ENCODE measurements around the gene SAP130.

The SAP130 gene

DNA sequence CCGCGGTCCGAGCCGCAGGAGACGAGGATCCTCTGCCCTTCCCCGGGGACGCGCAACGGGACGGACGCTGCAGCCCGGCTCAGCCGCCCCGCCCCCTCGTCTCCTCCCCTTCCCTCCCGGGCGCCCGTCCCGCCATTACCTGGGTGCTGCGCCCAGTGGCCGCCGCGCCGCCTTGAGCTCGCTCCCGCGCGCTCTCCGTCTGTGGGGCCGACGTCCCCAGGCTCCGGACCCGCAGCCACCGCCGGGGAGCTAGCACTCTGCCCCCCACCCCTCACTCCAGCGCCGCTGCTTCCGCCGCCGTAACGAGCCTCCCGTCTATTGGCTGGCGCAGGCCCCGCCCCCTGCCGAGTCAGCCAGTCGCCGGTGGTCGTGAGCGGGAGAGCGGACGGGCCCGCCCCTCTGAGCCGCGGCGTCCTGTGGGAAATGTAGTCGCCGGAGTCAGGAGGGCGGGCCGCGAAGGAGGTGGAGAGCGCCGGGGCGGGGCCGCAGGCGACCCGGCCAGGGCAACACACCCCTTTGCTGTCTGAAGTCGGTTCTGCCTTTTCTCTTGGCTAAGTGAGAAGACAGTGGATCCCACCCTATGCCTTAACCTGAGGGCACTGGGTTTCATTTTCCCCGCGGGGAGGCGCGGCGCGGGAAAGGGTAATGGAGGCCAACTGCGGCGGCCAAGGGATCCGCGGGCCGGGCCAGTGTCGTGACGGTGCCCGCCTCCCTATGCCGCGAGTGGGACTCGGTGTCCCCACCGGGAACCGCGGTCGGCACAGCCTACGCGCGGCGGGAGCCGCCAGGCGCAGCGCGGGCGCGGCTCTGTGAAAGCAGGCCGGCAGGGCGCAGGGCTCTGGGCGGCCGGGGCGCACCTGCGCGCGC, at the start of gene SAP130:
SAP130 (minus strand) TSS at position 259 of the 867 bp plus-strand sequence. CDS start 1,767 bp downstream, outside the sequence.
- TF ChIP-seq, protein P1, sequence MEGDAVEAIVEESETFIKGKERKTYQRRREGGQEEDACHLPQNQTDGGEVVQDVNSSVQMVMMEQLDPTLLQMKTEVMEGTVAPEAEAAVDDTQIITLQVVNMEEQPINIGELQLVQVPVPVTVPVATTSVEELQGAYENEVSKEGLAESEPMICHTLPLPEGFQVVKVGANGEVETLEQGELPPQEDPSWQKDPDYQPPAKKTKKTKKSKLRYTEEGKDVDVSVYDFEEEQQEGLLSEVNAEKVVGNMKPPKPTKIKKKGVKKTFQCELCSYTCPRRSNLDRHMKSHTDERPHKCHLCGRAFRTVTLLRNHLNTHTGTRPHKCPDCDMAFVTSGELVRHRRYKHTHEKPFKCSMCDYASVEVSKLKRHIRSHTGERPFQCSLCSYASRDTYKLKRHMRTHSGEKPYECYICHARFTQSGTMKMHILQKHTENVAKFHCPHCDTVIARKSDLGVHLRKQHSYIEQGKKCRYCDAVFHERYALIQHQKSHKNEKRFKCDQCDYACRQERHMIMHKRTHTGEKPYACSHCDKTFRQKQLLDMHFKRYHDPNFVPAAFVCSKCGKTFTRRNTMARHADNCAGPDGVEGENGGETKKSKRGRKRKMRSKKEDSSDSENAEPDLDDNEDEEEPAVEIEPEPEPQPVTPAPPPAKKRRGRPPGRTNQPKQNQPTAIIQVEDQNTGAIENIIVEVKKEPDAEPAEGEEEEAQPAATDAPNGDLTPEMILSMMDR (IDR thresholded peaks at IDR 0.05; ENCODE audit: control extremely low read depth, extremely low read depth, low read depth, missing control alignments), result no peak
- CTCF ChIA-PET, result interaction anchor here (1.1 to 1.7 kb wide), 2 partner anchors 35 to 65 kb away, joined by 3 read pairs; no protein-coding TSS in a partner anchor
- POLR2A ChIA-PET, result no interaction called here
- peak; percentile 96 for DNase-seq (ENCODE audit: extremely low spot score)

DNA sequence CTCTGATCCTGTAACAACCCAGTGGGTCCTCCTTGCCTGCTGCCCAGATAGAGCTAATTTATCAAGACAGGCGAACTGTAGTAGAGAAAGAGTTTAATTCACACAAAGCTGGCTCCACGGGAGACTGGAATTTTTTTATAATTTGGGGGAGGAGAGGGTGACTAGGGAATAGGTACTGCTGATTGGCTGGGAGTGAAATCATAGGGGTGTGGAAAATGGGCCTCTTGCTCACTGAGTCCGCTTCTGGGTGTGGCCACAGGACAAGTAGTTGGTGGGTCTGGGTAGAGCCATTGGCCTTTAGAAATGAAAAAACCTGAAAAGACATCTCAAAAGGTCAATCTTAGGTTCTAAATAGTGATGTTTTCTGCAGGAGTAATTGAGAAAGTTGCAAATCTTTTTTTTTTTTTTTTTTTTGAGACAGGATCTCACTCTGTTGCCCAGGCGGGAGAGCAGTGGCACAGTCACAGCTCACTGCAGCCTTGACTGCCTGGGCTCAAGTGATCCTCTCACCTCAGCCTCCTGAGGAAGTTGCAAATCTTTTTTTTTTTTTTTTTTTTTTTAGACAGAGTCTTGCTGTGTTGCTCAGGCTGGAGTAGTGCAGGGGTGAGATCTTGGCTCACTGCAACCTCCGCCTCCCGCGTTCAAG, 48.7 kb upstream of the SAP130 start:
- no peak for DNase-seq (ENCODE audit: extremely low spot score)

DNA sequence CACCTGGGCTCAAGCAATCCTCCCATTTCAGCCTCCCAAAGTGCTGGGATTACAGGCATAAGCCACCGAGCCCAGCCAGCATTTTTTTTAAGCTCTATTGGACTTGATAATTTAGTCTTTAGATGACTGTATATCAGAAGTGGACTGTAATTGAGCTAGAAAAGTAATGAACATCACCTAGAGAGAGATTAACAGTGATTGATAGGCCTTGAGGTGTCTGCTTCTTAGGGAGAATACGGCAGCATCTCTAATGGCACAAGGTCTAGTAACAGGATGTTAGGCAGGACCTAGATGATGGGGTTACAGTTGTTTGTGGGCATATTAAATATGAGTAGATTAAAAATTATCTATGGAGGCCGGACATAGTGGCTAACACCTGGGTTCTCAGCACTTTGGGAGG, 45.4 kb upstream of the SAP130 start:
- DNase-seq (ENCODE audit: extremely low spot score), result no peak
- POLR2A ChIA-PET, result no interaction called here
- CTCF ChIA-PET, result interaction anchor here (0.7 to 3.2 kb wide), 3 partner anchors 10 to 129 kb away, joined by 3 to 26 read pairs (median 3); no protein-coding TSS in a partner anchor
- TF ChIP-seq, protein P1 (IDR thresholded peaks at IDR 0.05; ENCODE audit: control extremely low read depth, extremely low read depth, low read depth, missing control alignments), result no peak

More for the DNA sequence above, 48.7 kb upstream of the SAP130 start:
- POLR2A ChIA-PET, result no interaction called here
- CTCF ChIA-PET, result interaction anchor here (3.7 kb wide), 1 partner anchor 13 kb away, joined by 10 read pairs; no protein-coding TSS in a partner anchor
- TF ChIP-seq, protein P1 (IDR thresholded peaks at IDR 0.05; ENCODE audit: control extremely low read depth, extremely low read depth, low read depth, missing control alignments), result no peak

DNA sequence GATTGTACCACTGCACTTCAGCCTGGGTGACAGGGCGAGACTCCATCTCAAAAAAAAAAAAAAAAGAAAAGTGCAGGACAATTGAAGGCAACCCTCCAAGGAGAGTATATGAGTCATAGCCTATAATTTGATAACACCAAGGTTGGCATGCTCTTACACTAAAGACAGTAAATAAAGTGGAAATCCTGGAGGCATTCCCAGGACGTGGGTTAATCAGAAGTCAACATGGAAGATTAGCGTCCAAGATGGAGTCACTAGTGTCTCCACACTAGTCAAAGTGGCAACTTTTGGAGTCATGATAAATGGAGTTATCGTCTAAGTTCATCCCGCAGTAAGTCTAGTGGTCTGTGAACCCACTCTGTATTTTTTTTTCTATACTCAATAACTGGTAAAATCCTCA, 41.9 kb upstream of the SAP130 start:
- ChIA-PET POLR2A (no interaction called here), CTCF (no interaction called here)
- TF ChIP-seq, protein P1 (IDR thresholded peaks at IDR 0.05; ENCODE audit: control extremely low read depth, extremely low read depth, low read depth, missing control alignments), result no peak
- no peak for DNase-seq (ENCODE audit: extremely low spot score)

DNA sequence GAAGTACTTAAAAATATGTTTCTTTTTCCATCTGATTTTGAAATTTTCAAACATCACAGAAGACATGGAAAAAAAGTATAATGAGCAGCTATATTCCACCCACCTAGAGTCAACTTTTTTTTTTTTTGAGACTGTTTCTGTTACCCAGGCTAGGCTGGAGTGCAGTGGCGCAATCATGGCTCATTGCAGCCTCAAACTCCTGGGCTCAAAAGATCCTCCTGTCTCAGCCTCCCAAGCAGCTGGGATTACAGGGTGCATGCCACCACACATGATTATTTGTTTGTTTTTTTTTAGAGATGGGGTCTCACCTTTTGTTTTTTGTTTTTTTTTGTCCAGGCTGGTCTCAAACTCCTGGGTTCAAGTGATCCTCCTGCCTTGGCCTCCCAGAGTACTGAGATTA, 36.5 kb upstream of the SAP130 start:
- TF ChIP-seq, protein P1 (IDR thresholded peaks at IDR 0.05; ENCODE audit: control extremely low read depth, extremely low read depth, low read depth, missing control alignments), result no peak
- ChIA-PET POLR2A (no interaction called here), CTCF (interaction anchor here (1.5 to 4.4 kb wide), 11 partner anchors 9 to 238 kb away, joined by 4 to 26 read pairs (median 9); no protein-coding TSS in a partner anchor)
- no peak for DNase-seq (ENCODE audit: extremely low spot score)

DNA sequence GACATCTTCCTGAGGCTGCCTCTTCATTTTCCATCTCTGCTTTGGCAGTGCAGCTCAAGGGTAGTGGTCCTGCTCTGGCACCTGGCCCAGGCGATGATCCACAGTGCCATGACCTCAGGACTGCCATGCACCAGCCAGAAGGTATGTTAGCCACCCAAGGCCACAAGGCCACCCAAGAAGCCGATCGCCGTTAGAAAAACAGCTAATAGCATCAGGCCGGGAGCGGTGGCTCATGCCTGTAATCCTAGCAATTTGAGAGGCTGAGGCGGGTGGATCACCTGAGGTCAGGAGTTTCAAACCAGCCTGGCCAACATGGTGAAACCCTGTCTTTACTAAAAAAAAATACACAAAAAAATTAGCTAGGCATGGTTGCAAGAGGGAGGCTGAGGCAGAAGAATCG, 34.7 kb upstream of the SAP130 start:
- no peak for DNase-seq (ENCODE audit: extremely low spot score)
- ChIA-PET CTCF (interaction anchor here (0.8 to 4.4 kb wide), 10 partner anchors 8 to 176 kb away, joined by 3 to 26 read pairs (median 10); partner anchors contain the start of gene UGGT1), POLR2A (no interaction called here)
- TF ChIP-seq, protein P1 (IDR thresholded peaks at IDR 0.05; ENCODE audit: control extremely low read depth, extremely low read depth, low read depth, missing control alignments), result no peak

Data from GM10248 (cell line).